Muscle layer of duodenum (tissue), 2 donors: ENCODE measurements around the gene EFNA2.
A peak's percentile ranks its signal among the peaks of the same experiment; 100 is the strongest.

ENCODE experiments used
- H3K27ac ChIP-seq: one replicate; pipeline ENCODE4 v1.7.0; 2013; ENCODE audit warnings: mild to moderate bottlenecking, low read length
- H3K27me3 ChIP-seq: one replicate; pipeline ENCODE4 v1.7.0; 2013; ENCODE audit warnings: low read depth, mild to moderate bottlenecking, control low read depth, low read length
- H3K36me3 ChIP-seq, 2 donors: one replicate each; pipeline ENCODE4 v1.7.0; 2013; ENCODE audit warnings: low read length in 2 of 2, control low read depth in 1 of 2, mild to moderate bottlenecking in 1 of 2; ENCODE audit not compliant: insufficient read depth in 2 of 2, control insufficient read depth in 1 of 2
- H3K4me1 ChIP-seq, 2 donors: one replicate each; pipeline ENCODE4 v1.7.0; 2013; ENCODE audit warnings: low read length in 2 of 2, mild to moderate bottlenecking in 2 of 2, control low read depth in 1 of 2, moderate library complexity in 1 of 2; ENCODE audit not compliant: insufficient read depth in 2 of 2, control insufficient read depth in 1 of 2
- H3K4me3 ChIP-seq, 2 donors: one replicate each; pipeline ENCODE4 v1.7.0; 2013; ENCODE audit warnings: low read length in 2 of 2, low read depth in 1 of 2, mild to moderate bottlenecking in 1 of 2
- H3K9me3 ChIP-seq, 2 donors: one replicate each; pipeline ENCODE4 v1.7.0; 2013; ENCODE audit warnings: low read length in 2 of 2, control low read depth in 1 of 2, mild to moderate bottlenecking in 1 of 2; ENCODE audit not compliant: control insufficient read depth in 1 of 2
- donor health status: healthy.

Gene EFNA2

DNA sequence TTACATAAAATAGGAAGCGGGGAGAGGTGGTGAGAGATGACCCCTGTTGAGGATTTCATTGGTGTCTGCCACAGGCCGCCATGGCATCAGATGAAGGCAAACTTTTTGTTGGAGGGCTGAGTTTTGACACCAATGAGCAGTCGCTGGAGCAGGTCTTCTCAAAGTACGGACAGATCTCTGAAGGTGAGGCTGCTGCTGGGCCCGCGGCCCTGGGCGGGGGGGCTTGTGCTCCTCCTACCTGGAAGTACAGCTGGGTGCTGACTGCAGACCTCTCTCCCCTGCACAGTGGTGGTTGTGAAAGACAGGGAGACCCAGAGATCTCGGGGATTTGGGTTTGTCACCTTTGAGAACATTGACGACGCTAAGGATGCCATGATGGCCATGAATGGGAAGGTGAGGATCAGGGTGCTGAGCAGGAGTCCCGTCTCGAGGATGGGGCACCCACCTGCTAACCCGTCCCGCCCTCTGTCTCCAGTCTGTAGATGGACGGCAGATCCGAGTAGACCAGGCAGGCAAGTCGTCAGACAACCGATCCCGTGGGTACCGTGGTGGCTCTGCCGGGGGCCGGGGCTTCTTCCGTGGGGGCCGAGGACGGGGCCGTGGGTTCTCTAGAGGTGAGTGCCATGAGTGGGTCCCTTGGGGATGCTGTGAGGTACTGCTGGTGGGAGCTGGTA lies 14.7 kb upstream of the EFNA2 start:
- H3K4me1 ChIP-seq, result peaks cover 26 to 85% of the 10 kb centered on the region in 2 donors
- H3K27me3 ChIP-seq, result no peaks in the 10 kb centered on the region
- no peaks in the 10 kb centered on the region for H3K9me3 ChIP-seq
- H3K36me3 ChIP-seq, result peaks cover 35 to 43% of the 10 kb centered on the region in 2 donors
- H3K27ac ChIP-seq, result peak overlapping the region; percentile 94
- peak overlapping the region; percentile 90 to 95 for H3K4me3 ChIP-seq

DNA sequence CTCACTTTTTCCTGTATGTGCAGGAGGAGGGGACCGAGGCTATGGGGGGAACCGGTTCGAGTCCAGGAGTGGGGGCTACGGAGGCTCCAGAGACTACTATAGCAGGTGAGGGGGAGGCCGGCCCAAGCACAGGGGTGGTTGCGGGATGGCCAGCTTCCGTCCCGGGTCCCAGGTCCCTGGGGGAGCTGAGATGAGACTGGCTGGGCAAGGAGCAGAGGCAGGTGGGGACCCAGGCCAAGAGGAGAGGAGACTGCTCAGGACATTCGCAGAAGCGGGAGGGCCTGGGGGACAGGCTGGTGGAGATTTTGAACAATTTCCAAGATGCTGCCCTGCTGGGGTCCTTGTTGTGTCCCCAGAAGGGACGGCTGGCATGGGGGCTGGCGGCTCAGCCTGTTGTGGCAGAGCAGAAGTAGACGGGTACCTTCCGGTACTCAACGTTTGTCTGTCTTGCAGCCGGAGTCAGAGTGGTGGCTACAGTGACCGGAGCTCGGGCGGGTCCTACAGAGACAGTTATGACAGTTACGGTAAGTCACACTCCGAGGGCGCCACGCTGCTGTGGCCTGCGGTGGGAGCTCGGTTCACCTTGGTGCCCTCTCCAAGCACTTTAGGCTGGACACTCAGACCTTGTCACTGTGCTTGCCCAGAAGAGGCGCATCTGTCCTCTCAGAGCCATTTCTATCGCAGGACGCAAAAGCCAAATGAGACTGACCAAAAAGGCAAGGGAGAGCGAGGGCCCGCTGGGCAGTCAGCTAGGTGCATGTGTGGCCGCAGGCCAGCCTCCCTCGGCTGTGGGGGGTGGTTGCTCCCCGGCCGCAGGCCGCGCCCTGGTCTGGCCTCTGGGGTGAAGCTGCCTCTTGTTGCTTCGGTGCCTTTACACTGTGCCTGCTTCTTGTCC lies 13.9 kb upstream of the EFNA2 start:
- Histone ChIP-seq H3K27ac (peak overlapping the region; percentile 94), H3K4me1 (peaks cover 26 to 85% of the 10 kb centered on the region in 2 donors), H3K36me3 (peaks cover 35 to 43% of the 10 kb centered on the region in 2 donors), H3K27me3 (no peaks in the 10 kb centered on the region), H3K4me3 (peak overlapping the region; percentile 90 to 95), H3K9me3 (no peaks in the 10 kb centered on the region)

DNA sequence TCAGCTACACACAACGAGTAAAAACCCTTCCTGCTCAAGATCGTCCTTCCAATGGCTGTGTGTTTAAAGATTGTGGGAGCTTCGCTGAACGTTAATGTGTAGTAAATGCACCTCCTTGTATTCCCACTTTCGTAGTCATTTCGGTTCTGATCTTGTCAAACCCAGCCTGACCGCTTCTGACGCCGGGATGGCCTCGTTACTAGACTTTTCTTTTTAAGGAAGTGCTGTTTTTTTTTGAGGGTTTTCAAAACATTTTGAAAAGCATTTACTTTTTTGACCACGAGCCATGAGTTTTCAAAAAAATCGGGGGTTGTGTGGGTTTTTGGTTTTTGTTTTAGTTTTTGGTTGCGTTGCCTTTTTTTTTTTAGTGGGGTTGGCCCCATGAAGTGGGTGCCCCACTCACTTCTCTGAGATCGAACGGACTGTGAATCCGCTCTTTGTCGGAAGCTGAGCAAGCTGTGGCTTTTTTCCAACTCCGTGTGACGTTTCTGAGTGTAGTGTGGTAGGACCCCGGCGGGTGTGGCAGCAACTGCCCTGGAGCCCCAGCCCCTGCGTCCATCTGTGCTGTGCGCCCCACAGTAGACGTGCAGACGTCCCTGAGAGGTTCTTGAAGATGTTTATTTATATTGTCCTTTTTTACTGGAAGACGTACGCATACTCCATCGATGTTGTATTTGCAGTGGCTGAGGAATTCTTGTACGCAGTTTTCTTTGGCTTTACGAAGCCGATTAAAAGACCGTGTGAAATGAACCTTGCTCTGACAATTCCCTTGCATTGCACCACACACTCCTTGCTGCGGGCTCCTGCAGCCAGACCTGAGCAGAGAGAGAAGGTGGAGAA lies 13.0 kb upstream of the EFNA2 start:
- Histone ChIP-seq H3K36me3 (peaks cover 35 to 43% of the 10 kb centered on the region in 2 donors), H3K4me3 (peak overlapping the region in 1 of 2 donors; percentile 95), H3K4me1 (peaks cover 22 to 78% of the 10 kb centered on the region in 2 donors), H3K9me3 (no peaks in the 10 kb centered on the region), H3K27me3 (no peaks in the 10 kb centered on the region), H3K27ac (no peak overlapping the region)

GRCh38 chr19:1273263-1274041 lies 12.2 kb upstream of the EFNA2 start:
- Histone ChIP-seq H3K27ac (no peak overlapping the region), H3K27me3 (no peaks in the 10 kb centered on the region), H3K4me1 (peaks cover 22 to 70% of the 10 kb centered on the region in 2 donors), H3K4me3 (peak overlapping the region in 1 of 2 donors; percentile 95), H3K36me3 (peaks cover 35 to 43% of the 10 kb centered on the region in 2 donors), H3K9me3 (no peaks in the 10 kb centered on the region)

DNA sequence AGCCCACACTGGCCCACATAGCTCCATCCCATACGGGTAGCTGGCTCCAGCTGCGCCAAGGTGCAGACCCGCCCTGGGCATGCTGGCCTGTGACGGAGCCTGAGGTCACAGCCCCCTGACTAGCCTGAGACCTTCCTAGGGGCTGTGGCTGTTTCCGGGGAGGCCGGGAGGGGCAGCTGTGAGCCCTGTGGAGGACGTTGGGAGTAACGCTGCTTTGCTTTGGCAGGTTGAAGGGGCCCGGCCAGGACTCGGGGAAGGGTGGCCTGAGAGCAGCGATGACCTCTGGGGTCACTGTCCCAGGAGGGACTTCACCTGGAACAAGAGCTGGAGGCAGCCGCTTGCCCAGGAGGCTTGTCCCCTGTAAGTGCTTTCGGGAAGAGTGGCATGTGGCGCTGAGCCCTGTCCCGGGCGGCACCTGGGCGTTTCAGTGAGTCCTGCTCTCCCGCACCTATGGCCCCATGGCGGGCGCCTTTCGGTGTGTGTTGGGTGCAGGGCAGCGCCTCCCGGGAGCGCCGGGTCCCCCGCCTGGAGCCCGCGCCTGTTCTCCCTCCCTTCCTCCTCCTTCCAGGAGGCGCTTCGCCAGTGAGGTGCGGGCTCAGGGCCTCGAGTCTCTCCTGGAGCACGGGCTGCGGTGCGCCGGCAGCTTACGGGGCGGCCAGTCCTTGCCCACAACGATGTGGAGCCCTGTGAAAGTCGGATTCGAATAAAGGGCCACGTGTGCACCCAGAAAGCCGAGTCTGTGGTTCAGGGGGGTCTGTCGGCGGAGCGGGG lies 11.4 kb upstream of the EFNA2 start:
- peaks cover 39 to 49% of the 10 kb centered on the region in 2 donors for H3K36me3 ChIP-seq
- no peak overlapping the region for H3K27ac ChIP-seq
- no peaks in the 10 kb centered on the region for H3K9me3 ChIP-seq
- H3K4me1 ChIP-seq, result peaks cover 18 to 65% of the 10 kb centered on the region in 2 donors
- H3K4me3 ChIP-seq, result peak overlapping the region in 1 of 2 donors; percentile 71
- no peaks in the 10 kb centered on the region for H3K27me3 ChIP-seq

GRCh38 chr19:1274852-1275259 lies 10.8 kb upstream of the EFNA2 start:
- peak overlapping the region; percentile 11 to 71 for H3K4me3 ChIP-seq
- H3K27me3 ChIP-seq, result no peaks in the 10 kb centered on the region
- H3K9me3 ChIP-seq, result no peaks in the 10 kb centered on the region
- H3K4me1 ChIP-seq, result peaks cover 18 to 63% of the 10 kb centered on the region in 2 donors
- H3K36me3 ChIP-seq, result peaks cover 42 to 46% of the 10 kb centered on the region in 2 donors
- H3K27ac ChIP-seq, result no peak overlapping the region

- peak within 1 kb of the TSS; percentile 57 to 71 for H3K4me3 ChIP-seq
- peaks cover 18 to 57% of the 10 kb centered on the region in 2 donors for H3K4me1 ChIP-seq
- H3K9me3 ChIP-seq, result no peaks in the 10 kb centered on the region
- H3K27me3 ChIP-seq, result no peaks in the 10 kb centered on the region
- H3K36me3 ChIP-seq, result peaks cover 42 to 46% of the 10 kb centered on the region in 2 donors
- peak within 1 kb of the TSS; percentile 87 for H3K27ac ChIP-seq
Measured at GRCh38 chr19:1275260-1275975, 10.3 kb upstream of the EFNA2 start, which contains the start of gene FAM174C. TSS of gene FAM174C (plus strand) at chr19:1275530. CDS start at chr19:1275550, 20 bp downstream.

DNA sequence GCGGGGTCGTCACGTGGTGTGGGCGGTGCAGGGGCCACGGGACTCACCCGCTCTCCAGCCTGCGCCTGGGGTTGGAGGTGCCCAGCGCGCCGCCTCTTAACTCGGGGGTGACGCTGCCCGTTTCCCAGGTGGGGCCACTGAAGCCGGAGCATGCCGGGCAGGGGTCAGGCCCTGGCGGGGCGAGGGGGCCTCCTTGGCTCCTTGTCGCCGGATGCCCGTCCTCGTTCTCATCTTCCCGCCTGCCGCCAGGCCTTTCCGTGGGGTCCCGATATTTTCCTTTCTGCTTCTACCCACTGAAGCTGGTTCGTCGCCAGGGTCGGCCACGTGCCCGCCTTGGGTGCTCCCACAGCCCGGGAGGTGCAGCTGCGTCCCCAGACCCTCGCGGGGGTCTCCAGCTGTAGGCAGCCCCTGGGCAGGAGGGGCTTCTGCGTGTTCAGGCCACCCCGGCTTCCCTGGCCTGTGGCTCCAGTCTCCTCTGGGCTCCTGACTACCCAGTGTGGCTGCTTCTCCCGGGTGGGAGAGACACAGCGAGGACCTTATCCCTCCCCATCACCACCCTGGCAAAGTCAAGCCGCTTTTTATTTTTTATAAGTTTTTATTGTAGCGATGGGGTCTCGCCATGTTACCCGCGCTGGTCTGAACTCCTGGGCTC lies 9.6 kb upstream of the EFNA2 start:
- Histone ChIP-seq H3K27ac (peak overlapping the region; percentile 87), H3K9me3 (no peaks in the 10 kb centered on the region), H3K4me1 (peaks cover 11 to 50% of the 10 kb centered on the region in 2 donors), H3K27me3 (no peaks in the 10 kb centered on the region), H3K36me3 (peaks cover 37 to 46% of the 10 kb centered on the region in 2 donors), H3K4me3 (peak overlapping the region; percentile 57 to 71)

DNA sequence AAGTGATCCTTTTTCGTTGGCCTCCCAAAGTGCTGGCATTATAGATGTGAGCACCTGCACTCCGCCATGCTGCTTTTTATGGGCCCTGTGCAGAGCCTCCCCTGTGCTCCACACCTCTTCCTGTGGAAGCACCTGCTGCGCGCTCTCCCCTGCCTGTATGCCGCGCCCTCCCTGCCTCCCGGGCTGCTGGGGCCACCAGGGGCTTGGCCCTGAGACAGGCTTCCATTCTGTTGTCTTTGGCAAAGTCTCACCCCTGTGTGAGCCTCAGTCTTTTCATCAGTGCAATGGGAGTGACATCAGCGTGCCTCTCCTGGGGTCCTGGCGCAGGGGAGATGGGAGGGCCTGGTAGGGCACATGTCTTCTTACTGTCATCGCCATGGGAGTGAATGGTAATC lies 9.0 kb upstream of the EFNA2 start:
- Histone ChIP-seq H3K9me3 (no peaks in the 10 kb centered on the region), H3K4me1 (peaks cover 6 to 45% of the 10 kb centered on the region in 2 donors), H3K4me3 (peak overlapping the region; percentile 57 to 71), H3K27ac (peak overlapping the region; percentile 87), H3K27me3 (no peaks in the 10 kb centered on the region), H3K36me3 (peaks cover 32 to 42% of the 10 kb centered on the region in 2 donors)
